Activated effector memory CD4-positive, alpha-beta T cell treated with Interleukin-2 at 50 U/mL for 16 hours (primary cell): ENCODE measurements around the gene TXNDC11.

Experiments used
- DNase-seq: peaks from one replicate; pipeline ENCODE4 v3.0.0-alpha.2; 2020

TXNDC11 gene

GRCh38 chr16:11719762-11720161 is 22.9 kb downstream of the TXNDC11 start:
- DNase-seq = no peak

GRCh38 chr16:11719171-11719570 is 23.5 kb downstream of the TXNDC11 start:
- DNase-seq = no peak

- no peak for DNase-seq
Observed at GRCh38 chr16:11717811-11718210, 24.8 kb downstream of the TXNDC11 start.

GRCh38 chr16:11716336-11716735 is 26.3 kb downstream of the TXNDC11 start:
- DNase-seq = no peak

GRCh38 chr16:11715246-11715947 is 27.3 kb downstream of the TXNDC11 start:
- no peak for DNase-seq

- DNase-seq = no peak
Observed at GRCh38 chr16:11712122-11712521, 30.5 kb downstream of the TXNDC11 start.

- no peak for DNase-seq
Observed at GRCh38 chr16:11711662-11712061, 31.0 kb downstream of the TXNDC11 start.

GRCh38 chr16:11708421-11708820 is 34.2 kb downstream of the TXNDC11 start:
- DNase-seq = no peak

- DNase-seq = no peak
Observed at GRCh38 chr16:11707679-11708197, 34.9 kb downstream of the TXNDC11 start.

GRCh38 chr16:11706180-11706742 is 36.4 kb downstream of the TXNDC11 start:
- no peak for DNase-seq

- DNase-seq = no peak
Observed at GRCh38 chr16:11705311-11706025, 37.2 kb downstream of the TXNDC11 start.

GRCh38 chr16:11700264-11701029 is 42.2 kb downstream of the TXNDC11 start:
- DNase-seq = no peak

- DNase-seq = no peak
Observed at GRCh38 chr16:11699234-11699894, 43.3 kb downstream of the TXNDC11 start.

- DNase-seq = no peak
Observed at GRCh38 chr16:11698271-11698689, 44.4 kb downstream of the TXNDC11 start.

GRCh38 chr16:11697319-11697718 is 45.3 kb downstream of the TXNDC11 start:
- DNase-seq = no peak

- DNase-seq = no peak
Observed at GRCh38 chr16:11696266-11697012, 46.2 kb downstream of the TXNDC11 start.

GRCh38 chr16:11692651-11693050 is 50.0 kb downstream of the TXNDC11 start:
- no peak for DNase-seq

GRCh38 chr16:11692171-11692570 is 50.5 kb downstream of the TXNDC11 start:
- DNase-seq = no peak

GRCh38 chr16:11691771-11692170 is 50.9 kb downstream of the TXNDC11 start:
- no peak for DNase-seq

- DNase-seq = no peak
Observed at GRCh38 chr16:11691235-11691634, 51.4 kb downstream of the TXNDC11 start.

GRCh38 chr16:11689031-11689840 is 53.4 kb downstream of the TXNDC11 start:
- DNase-seq = no peak
